Skin epidermis (tissue), 12 donors: ENCODE measurements around the gene RGS7.
A peak's percentile ranks its signal among the peaks of the same experiment; 100 is the strongest.

Source experiments
- H3K27ac ChIP-seq, 21 experiments: fragments of 200-600 bp; sonication (generic) in 11 of 21; one replicate each; pipeline ENCODE4 v1.5.0; 2020; ENCODE audit warnings: mild to moderate bottlenecking in 3 of 21, inconsistent platforms in 2 of 21, moderate library complexity in 2 of 21
- H3K4me3 ChIP-seq, 7 experiments: fragments of 200-600 bp; sonication (generic) in 2 of 7; one replicate each; pipeline ENCODE4 v1.5.0; 2020; ENCODE audit warnings: inconsistent platforms in 2 of 7, mild to moderate bottlenecking in 2 of 7, moderate library complexity in 1 of 7

RGS7 gene

DNA sequence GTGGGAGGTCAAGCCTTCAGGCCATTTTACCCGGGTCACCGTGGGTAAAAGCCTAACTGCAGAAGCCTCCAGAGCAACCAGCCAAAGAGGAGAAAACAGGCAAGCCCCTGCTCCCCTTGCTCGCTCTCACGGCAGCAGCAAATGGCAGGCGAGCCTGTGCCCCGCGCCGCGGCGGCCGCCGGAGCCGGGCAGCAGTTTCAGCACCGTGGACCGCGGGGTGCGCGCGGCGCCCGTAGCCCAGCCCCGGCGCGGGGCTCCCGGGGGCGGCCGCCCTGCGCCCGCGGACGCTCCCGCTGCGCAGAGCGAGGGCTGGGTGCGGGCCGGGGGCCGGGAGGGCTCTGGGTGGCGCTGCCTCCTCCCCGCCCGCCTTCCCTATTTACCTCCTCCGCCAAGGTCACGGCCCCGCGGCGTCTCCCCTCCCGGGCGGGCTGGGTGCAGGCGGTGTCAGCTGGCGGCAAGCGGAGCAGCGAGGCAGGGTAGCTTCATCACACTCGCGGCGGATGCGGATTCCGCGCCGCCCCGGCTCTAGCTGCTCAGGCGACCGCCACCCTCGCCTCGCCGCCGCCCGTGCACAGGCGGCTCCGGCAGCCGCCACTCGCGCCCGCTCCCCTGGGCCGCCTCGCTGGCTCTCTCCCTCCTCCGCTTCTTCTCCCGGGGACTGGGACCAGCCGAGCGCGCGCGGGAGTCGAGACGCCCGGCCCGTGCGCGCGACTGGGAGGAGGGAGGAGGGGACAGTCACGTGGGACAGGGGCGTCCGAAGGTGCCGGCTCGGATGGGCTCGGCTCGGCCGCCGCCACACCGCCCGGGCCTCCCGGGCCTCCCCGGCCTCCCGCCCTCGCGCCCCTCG lies at the start of gene RGS7:
Gene RGS7, minus strand, starts transcription at position 687 of the 847 bp plus-strand sequence.
- Histone ChIP-seq H3K4me3 (peak within 1 kb of the TSS; percentile 12 to 46 (median 29)), H3K27ac (no peak within 1 kb of the TSS)

DNA sequence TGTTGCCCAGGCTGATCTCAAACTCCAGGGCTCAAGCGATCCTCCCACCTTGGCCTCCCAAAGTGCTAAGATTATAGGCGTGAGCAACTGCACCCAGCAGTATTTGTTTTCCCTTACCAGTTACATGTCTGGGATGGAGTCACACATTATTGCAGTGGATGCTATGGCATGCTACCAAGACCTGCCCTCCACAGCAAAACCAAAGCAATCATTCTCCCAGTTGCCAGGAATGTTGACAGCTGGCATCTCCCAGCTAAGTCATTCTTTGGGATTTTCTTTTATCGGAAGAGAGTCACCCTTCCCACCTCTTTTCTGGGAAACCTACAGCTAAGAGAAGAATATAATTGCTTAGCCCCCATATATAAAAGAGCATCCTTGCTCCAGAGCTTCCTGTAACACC lies 49.4 kb upstream of the RGS7 start:
- H3K4me3 ChIP-seq, result no peak overlapping the region

DNA sequence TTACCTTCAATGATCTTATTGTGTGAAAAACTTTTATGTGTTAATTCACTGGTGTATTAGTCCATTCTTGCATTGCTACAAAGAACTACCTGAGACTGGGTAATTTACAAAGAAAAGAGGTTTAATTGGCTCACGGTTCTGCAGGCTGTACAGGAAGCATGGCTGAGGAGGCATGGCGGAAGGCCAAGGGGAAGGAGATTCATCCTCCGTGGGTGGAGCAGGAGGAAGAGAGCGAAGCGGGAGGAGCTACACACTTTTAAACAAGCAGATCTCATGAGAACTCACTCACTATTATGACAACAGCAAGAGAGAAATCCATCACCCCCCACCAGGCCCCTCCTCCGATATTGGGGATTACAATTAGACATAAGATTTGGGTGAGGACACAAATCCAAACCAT lies 44.2 kb upstream of the RGS7 start:
- Histone ChIP-seq H3K4me3 (no peak overlapping the region), H3K27ac (no peak overlapping the region)

More for the DNA sequence above, 49.4 kb upstream of the RGS7 start:
- no peak overlapping the region for H3K27ac ChIP-seq

DNA sequence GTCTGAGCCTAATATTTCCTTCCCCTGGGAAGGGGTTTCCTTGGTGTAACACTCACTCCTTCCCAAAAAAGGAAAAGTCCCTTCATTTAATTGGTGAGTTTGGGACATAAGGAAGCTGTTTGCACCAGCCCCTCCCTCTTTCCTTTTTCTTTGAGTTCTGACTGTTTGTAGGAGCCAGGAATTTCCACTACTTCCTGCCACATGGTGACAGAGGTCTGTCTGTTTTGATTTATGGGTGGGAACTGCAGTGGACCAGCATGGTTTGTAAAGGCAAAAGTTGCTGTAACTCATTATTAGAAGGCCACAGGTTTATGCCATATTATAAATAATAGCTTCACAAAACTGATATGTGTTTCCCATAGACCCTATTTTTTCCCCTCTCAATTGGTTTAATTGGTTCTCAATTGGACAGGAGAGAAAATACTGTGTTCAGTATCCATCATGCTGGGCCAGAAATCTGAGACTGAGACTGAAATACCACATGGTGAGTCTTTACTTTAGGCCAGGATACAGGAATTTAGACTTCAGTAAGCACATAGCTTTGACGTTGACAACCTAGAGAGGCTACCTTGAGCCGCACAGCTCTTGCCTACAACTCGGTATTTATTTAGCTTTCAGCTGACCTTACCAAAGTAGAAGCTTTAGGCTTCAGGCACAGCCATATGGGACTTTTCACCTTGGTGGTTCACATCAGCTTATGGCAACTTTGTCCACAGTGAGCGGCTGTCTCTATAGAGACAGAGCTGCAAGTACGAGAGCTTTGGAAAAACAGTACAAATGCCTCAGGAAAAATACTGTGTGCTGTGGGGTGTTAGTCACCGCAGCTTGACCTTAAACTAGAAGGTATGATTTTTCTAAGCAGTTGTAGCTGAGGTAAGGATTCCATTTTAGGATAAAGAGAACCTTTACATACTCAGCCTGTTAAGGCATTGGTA lies 40.0 kb upstream of the RGS7 start:
- no peak overlapping the region for H3K27ac ChIP-seq
- H3K4me3 ChIP-seq, result no peak overlapping the region

DNA sequence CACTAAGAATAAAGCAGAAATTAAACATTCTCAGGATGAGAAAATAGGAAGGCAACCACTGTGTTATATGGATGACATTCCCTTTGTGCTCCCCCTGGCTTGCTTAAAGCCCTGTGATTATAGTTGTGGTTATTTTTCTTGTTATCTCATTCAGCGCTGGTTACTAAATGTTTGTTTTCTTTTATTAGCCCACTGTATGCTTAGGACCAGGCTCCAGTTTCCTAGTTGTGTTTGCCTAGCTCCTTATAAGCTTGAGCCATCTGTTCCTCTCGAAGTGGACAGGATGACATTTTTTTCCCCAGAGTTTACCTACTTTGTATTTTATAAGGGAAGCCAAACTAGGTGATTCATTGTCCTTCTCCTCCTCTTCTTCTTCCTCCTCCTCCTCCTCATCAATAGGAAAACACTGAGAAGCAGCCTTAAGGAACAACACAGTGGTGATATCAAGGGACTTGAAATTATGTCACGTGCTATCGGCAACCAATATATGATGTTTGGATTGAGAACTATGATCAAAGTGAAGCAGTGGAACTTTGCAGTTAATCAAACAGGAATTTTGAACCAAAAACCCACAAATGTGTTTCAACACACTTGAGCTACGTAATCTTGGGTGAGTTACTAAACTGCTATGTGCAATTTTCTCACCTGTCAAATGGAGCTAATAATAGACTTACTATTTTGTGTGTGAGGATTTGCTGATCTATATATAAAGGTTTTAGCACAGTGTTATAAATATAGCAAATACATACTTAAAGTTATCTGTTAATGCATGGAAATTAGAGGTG lies 35.1 kb upstream of the RGS7 start:
- Histone ChIP-seq H3K4me3 (no peak overlapping the region), H3K27ac (no peak overlapping the region)

DNA sequence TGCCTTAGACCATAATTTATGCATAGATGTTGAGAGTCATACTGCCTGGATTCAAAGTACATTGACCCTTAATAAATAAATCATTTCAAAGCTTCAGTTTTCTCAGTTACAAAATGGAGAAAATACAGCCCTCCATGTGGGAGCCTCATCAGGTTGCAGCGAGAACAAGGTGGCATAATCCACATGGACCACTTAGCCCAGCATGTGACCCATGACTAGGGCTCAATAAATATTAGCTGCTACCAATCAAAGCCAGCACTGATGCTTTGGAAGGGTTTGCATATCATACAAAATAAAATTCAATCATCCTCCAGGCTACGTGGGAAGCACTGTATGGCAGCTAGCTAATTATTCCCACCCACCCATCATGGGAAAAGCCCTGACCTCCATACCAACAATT lies 33.5 kb upstream of the RGS7 start:
- Histone ChIP-seq H3K27ac (no peak overlapping the region), H3K4me3 (no peak overlapping the region)

DNA sequence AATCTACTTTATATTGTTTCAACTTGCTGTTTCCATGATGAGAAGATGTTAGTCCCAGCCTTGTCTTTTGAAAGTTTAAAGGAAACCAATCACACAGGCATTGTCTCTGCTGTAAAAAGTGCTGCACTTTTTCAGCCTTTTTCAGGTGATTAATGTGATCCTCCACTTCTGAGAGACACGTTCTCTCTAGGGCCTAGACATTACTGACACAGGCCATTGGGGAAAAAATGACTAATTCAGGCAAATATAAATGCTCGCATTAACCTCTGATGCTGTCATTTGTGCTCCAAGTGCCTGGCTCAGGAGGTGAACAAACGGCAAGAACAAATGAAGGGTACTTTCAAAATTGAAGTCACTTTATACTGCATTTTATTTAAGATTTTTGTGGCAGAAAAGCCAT lies 32.4 kb upstream of the RGS7 start:
- H3K4me3 ChIP-seq, result no peak overlapping the region
- no peak overlapping the region for H3K27ac ChIP-seq

DNA sequence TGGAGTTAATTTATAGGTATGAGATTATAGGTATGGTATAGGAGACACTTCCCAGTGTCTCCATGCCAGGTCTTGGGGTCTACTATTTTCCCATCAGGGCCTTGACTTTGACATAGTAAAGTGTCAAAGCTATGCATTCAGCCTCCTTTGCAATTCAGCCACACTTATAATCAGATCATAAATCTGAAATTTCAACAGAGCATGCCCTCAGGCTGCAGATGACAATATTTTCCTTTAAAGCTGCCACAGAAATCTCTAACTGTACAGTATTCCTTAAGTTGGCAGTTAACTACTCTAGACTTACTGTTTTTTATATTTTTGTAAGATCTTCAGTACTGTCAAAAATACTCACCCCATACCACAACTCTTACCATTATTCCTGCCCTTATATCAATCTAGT lies 30.2 kb upstream of the RGS7 start:
- Histone ChIP-seq H3K4me3 (no peak overlapping the region), H3K27ac (no peak overlapping the region)

DNA sequence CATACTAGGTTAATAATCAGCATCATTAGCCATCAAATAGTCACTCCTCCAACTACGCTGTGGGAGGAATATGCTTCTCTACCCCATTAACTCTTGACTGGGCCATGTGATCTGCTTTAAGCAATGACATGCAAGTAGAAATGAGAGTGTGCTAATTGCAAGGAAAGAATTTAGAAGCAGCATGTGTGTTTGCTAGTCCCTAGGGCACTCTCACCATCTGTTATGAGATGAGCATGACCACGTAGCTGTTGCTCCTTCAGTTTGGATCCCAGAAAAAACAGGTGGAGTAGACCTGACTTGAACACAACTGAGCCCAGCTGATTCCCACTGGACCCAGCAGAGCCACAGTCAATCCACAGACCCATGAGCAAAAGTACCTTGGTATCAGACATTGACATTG lies 19.7 kb upstream of the RGS7 start:
- no peak overlapping the region for H3K4me3 ChIP-seq
- H3K27ac ChIP-seq, result no peak overlapping the region

DNA sequence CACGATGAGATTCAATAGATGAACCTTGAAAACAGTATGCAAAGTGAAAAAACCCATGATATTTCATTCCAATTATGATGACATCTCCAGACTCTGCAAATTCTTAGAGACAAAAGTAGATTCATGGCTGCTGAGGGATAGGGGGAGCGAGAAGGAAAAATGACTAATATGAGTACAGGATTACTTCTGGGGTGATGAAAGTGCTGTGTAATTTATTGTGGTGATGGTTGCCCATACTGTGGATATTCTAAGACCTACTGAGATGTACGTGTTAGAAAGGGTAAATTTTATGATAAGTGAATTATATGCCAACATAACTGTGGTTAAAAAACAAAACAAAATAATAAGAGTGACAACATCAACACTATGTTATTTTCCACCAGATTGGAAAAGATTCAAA lies 18.9 kb upstream of the RGS7 start:
- Histone ChIP-seq H3K4me3 (no peak overlapping the region), H3K27ac (no peak overlapping the region)

DNA sequence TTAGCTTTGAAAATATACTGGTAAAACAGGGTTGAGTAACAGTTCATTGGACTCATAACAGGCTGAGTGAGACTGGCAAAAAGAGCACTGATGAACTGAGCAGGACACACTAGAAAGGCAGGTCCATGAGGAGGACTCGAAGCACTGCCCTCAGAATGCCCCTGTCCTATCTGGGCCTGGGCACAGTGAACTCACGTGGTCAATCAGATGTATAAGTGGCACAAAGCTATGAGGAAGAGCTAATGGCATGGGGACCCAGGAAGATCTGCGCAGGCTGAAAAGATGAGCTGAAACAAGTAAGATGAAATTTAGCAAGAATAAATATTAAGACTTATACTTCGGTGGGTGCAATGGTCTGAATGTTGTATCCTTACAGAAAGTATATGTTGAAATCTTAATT lies 9.2 kb upstream of the RGS7 start:
- H3K4me3 ChIP-seq, result no peak overlapping the region
- no peak overlapping the region for H3K27ac ChIP-seq

DNA sequence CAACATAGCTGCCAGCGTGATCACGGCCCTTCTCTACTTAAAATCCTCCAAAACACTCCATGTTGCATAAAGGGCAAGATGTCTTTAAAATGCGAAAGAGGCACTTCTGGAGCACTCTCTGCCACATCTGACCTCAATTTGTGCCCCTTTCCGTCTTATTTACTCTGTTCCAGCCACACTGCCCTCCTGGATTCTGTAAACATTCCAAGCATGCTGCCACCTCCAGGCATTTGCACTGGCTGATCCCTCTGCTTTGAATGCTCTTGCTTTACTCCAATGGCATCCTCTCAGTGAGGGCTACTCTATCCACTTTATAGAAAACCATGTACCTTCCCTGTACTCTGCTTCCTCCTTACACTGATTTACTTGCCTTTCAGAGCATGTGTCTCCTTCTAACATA lies 5.3 kb upstream of the RGS7 start:
- Histone ChIP-seq H3K27ac (no peak overlapping the region), H3K4me3 (no peak overlapping the region)

DNA sequence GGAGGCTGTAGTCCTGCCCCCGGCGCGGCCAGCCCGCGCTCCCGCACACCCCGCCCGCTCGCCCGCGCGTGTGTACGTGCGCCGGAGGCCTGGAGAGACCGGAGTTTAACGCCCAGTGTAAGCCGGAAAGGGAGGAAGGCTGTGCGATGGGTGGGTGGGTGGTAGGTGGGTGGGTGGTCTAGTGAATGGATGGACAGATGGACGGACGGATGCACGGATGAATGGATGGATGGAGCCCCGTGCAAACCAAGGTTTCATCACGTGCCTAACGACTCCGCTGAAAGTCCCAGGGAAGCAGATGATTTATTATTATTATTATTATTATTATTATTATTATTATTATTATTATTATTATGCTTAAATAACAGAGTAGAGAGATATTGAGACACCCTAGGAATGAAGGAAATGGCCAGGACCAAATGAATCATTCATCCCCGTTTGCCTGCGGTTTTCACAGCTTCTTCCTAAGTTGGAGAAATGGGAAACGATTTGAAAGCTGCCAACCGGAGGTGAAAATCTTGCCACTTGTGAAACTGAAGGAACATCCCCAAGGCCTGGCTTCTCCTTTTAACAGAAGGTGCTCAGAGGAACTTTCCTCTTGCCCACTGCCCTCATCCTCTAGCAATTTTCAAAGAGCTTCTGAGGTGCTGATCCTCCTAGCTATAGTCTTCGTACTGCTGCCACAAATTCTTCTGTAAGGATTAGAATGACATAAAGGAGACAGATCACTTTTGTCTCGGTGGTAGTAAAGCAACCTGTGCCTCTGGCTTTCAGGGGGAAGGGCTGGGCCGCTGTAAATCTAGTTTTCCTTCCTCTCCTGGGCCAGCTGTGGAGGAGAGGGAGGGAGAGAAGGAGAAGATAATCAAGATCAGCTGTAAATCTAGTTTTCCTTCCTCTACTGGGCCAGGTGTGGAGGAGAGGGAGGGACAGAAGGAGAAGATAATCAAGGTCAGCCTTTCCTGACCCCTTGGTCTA lies 648 bp upstream of the RGS7 start:
- H3K27ac ChIP-seq, result no peak overlapping the region
- H3K4me3 ChIP-seq, result peak overlapping the region; percentile 12 to 46 (median 29)

DNA sequence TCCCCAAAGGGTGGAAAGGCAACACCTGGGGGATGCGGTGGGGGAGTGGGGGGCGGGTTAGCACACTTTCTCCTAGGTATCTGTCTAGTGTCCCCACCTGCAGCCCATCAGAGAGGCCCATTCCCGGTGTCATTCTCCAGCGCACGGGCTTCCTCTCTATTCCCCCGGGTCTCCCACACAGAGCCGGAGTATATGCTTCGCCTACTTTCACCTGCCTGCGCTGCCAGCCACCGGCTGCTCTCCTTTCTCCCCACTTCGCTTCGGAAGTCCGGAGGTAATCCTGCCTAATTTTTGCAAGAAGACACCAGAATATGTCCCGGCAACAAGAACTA lies 852 bp downstream of the RGS7 start:
- Histone ChIP-seq H3K27ac (no peak overlapping the region), H3K4me3 (peak overlapping the region in 2 of 7 experiments; percentile 41 to 46)

DNA sequence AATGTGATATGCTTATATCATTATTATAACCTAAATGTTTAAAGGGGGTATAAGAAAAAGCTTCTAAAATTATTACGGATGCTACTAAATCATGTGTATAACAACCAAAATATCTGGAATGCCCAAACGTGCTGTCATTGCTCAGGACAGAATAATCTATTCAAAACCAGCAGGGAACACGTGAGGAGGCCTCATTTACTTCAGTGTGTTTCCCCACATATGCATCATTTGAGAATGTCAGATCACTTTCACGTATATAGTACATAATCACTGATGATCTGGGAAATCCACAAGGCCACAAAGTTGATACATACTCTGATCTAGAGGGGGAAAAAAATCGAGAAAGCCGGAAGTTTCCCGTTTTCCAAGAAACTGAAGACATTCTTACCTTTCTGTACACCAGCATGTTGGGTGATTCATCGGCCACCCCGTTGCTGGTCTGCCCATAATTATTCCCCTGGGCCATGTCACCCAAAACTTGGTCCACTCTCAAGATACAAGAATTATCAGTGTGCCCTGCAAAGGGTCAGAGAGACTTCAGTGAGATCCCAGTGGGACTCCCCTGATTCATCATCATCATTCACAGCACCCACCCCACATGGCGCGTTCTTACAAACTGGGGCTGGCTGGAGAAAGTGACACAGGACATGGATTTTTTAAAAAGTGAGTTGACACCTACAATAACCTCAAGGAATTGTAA lies 1.5 kb downstream of the RGS7 start:
- H3K27ac ChIP-seq, result no peak overlapping the region
- no peak overlapping the region for H3K4me3 ChIP-seq

DNA sequence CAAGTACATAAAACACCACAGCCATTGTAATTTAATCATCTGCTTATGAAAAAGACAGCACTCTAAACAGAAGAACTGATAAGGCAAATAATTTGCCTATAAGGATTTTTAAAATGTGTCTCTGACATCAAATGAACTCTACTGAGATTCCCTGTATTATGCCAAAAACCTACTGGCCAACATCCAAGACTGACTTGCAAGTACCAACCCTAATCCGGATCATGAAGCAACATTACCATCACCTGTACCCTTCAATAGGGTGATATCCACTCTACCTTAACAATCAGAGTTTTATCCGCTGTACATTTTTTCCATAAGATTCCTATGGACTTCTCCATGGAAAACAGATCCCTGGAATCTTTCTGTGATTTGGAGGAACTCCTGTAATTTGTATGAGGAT lies 4.6 kb downstream of the RGS7 start:
- H3K27ac ChIP-seq, result no peak overlapping the region
- no peak overlapping the region for H3K4me3 ChIP-seq

DNA sequence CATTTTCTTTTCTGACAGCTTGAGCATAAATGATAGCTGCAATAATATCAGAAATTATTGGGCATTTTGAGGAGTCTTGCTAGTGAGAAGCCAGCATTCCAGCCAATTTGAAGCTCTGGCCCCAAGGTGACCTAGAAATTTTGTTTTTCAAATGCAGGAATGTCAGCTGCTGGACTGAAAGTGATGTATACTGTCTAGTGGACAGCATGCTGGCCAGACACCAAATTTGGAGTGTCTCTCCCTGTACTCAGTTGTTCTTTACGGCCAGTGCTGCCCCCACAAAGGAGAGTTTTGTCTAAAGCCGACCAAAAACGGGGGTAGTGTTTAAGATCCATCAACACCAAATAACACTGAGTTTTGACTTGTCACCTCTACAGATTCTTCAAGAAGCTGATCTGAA lies 5.2 kb downstream of the RGS7 start:
- H3K4me3 ChIP-seq, result no peak overlapping the region
- no peak overlapping the region for H3K27ac ChIP-seq

DNA sequence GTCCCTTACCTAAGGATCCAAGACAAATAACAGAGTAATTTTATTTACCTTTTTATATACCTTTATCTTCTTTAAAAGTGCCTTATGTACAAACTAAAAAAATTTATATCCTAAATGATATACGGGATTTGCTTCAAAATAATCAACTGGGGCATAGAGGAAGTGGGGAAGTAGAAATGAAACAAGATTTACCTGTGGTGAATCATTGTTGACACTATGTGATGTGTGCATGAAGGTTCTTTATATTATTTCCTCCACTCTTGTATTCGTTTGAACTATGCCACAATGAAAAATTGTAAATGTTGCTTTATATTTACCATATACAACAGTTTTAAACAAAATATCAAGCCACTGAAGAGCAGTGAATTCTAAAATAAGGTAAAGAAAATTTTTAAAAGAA lies 13.0 kb downstream of the RGS7 start:
- H3K27ac ChIP-seq, result no peak overlapping the region
- H3K4me3 ChIP-seq, result no peak overlapping the region

DNA sequence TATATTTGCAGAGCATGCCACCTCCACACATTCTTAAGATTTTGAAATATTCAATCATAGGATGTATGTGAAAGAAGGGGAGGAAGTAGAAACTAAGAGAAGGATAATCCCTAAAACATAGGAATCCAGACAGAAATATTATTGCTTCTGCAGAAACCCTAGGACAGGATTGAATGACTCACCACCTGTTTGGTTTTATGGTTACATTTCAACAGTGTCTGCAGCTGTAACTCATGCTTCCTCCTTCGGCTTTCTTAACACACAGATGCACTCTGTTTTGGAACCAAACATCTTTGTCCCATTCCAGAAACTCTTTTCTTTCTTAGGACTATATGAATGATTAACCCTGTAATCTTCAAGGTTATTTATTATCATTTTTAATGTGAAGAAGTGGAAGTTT lies 20.7 kb downstream of the RGS7 start:
- H3K4me3 ChIP-seq, result no peak overlapping the region

More for the DNA sequence above, 20.7 kb downstream of the RGS7 start:
- no peak overlapping the region for H3K27ac ChIP-seq
